ENCODE measurements around the gene TTC28.
"Not testable (repeated sequence)": the region's sequence is repeated elsewhere in the genome, so short reads cannot be mapped to it uniquely, and the experiment has no call there.

Gene TTC28

DNA sequence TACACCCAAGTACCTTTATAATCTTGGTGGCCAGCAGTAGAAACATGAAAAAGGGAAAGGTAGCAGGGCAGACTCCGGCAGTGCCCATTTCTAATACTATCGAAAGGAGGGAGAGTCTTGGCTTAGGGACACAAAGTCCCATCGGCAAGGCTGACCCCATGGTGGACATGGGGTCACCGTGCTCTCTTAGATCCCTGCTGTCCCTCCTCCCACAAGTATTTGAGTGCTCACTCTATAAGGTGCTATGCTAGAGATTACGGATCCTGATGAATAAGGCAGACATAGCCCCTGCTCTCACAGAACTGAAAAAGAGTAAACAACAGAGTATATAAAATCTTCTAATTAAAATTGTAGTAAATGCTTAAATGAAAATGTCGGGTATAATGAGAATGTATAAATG lies 588.2 kb downstream of the TTC28 start:
- DNase-seq (ENCODE audit: low spot score), result no peak
- TF ChIP-seq, protein P1, sequence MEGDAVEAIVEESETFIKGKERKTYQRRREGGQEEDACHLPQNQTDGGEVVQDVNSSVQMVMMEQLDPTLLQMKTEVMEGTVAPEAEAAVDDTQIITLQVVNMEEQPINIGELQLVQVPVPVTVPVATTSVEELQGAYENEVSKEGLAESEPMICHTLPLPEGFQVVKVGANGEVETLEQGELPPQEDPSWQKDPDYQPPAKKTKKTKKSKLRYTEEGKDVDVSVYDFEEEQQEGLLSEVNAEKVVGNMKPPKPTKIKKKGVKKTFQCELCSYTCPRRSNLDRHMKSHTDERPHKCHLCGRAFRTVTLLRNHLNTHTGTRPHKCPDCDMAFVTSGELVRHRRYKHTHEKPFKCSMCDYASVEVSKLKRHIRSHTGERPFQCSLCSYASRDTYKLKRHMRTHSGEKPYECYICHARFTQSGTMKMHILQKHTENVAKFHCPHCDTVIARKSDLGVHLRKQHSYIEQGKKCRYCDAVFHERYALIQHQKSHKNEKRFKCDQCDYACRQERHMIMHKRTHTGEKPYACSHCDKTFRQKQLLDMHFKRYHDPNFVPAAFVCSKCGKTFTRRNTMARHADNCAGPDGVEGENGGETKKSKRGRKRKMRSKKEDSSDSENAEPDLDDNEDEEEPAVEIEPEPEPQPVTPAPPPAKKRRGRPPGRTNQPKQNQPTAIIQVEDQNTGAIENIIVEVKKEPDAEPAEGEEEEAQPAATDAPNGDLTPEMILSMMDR (IDR thresholded peaks at IDR 0.05; ENCODE audit: borderline replicate concordance, control extremely low read depth, extremely low read depth, insufficient read depth, missing control alignments), result no peak
- in situ Hi-C loops (cut with MboI; ENCODE audit: low sequenced_read_pairs, unreplicated experiment), result no loop called here

DNA sequence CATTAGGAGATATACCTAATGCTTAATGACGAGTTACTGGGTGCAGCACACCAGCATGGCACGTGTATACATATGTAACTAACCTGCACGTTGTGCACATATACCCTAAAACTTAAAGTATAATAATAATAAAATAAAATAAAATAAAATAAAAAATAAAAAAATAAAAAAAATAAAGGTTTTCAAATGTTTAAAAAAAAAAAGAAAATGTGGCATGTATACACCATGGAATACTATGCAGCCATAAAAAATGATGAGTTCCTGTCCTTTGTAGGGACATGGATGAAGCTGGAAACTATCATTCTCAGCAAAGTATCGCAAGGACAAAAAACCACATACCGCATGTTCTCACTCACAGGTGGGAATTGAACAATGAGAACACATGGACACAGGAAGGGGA lies 590.1 kb downstream of the TTC28 start:
- DNase-seq (ENCODE audit: low spot score); in situ Hi-C loops (cut with MboI; ENCODE audit: low sequenced_read_pairs, unreplicated experiment): not testable (repeated sequence)

DNA sequence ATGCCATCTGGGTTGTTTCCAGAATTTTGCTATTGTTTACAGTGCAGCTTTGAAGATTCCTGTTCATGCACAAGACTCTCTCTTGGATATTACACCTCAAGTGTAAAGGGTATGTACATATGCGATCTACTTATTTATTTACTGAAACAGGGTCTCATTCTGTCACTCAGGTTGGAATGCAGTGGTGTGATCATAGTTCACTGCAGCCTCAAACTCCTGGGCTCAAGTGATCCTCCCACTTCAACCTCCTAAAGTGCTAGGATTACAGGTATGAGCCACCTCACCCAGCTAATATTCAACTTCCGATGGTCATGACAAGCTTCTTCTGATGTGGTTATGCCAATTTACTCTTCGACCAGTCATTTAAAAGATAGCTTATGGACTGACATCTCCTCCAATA lies 602.5 kb downstream of the TTC28 start:
- TF ChIP-seq, protein P1 (IDR thresholded peaks at IDR 0.05; ENCODE audit: borderline replicate concordance, control extremely low read depth, extremely low read depth, insufficient read depth, missing control alignments), result no peak
- no peak for DNase-seq (ENCODE audit: low spot score)
- in situ Hi-C loops (cut with MboI; ENCODE audit: low sequenced_read_pairs, unreplicated experiment), result no loop called here

DNA sequence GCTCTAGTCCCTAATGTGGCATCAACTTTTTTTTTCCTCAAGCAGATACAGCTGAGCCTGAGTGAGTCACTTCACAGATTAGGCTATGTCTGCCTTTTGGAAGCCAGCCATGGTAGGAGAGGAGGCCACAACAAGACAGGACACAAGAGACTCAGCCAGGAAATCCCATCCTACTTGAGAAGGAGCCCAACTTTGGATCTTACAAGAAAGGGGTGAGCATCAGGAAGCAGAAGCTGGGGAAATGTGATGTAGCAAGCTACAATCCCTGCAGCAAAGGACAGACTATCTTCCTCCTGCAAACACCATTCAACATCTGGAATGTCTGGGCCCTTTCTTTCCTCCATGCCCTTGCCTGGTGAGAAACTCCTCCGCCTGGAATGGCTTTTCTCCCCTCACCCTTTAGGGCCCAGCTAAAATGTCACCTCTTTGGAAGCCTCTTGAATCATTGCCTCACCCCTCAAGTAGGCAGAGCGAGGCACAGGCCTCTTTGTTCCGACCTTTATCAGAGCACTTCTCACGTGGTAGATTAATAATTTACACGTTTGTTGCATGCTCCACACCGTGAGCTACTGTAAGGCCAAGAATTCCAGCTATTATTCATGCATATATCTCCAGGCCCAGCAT lies 604.2 kb downstream of the TTC28 start:
- TF ChIP-seq, protein P1 (IDR thresholded peaks at IDR 0.05; ENCODE audit: borderline replicate concordance, control extremely low read depth, extremely low read depth, insufficient read depth, missing control alignments), result no peak
- no peak for DNase-seq (ENCODE audit: low spot score)
- in situ Hi-C loops (cut with MboI; ENCODE audit: low sequenced_read_pairs, unreplicated experiment), result no loop called here

DNA sequence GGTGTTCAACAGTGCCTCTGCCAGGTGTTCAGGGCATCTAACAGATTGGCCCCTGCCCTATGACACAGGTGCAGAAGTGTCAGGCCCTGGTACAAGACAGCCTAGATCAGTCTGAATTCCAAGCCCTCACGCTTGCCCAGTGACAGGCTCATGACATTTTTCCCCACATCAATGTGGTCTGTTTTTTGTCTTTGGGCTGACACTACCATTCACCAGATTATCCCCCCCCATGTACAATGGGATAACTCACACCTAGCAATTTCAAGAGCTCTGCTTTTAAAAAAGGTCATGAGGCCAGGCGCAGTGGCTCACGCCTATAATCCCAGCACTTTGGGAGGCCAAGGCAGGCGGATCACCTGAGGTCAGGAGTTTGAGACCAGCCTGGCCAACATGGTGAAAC lies 605.1 kb downstream of the TTC28 start:
- in situ Hi-C loops (cut with MboI; ENCODE audit: low sequenced_read_pairs, unreplicated experiment), result no loop called here
- TF ChIP-seq, protein P1 (IDR thresholded peaks at IDR 0.05; ENCODE audit: borderline replicate concordance, control extremely low read depth, extremely low read depth, insufficient read depth, missing control alignments), result no peak
- DNase-seq (ENCODE audit: low spot score), result no peak

DNA sequence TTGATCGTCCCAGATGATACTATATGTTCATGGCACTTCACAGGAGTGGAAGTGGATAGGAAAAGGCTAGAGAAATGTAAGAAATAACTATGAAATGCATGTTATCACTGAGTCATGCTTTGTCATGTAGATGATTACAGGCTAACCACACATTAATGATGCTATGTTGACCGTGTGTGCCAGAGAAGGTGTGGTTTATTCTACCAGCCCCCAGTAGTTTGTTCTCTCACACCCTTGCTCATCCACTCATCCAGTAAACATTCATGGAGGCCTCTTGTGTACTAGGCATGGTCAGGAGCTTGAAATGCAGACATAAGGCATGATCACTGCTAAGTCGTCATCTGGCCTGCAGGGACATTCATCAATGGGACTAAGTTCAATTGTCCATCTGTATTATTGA lies 607.6 kb downstream of the TTC28 start:
- no peak for DNase-seq (ENCODE audit: low spot score)
- in situ Hi-C loops (cut with MboI; ENCODE audit: low sequenced_read_pairs, unreplicated experiment), result no loop called here

DNA sequence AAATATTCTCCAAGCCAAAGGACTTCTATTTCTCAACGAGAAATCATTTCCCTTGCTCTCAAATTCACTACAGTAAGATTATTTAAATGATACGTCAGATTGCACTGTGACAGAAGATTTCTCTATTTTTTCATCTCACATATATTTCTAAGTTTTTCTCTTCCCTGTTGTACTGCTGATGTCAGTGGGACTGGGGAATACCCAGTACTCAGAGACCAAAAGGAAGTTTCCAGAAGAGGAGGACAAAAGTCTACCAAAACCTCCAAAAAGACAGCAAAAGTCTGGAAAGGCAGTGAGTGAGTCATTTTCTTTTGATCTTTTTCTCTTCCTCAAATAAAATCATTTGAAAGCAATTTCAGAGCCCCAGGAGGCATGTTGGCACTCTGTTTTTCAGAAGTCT lies 610.8 kb downstream of the TTC28 start:
- TF ChIP-seq, protein P1 (IDR thresholded peaks at IDR 0.05; ENCODE audit: borderline replicate concordance, control extremely low read depth, extremely low read depth, insufficient read depth, missing control alignments), result no peak
- in situ Hi-C loops (cut with MboI; ENCODE audit: low sequenced_read_pairs, unreplicated experiment), result no loop called here
- DNase-seq (ENCODE audit: low spot score), result no peak

More for the DNA sequence above, 607.6 kb downstream of the TTC28 start:
- TF ChIP-seq, protein P1 (IDR thresholded peaks at IDR 0.05; ENCODE audit: borderline replicate concordance, control extremely low read depth, extremely low read depth, insufficient read depth, missing control alignments), result no peak
